HG03039 (cell line): ENCODE results near the gene UBE2F.
A peak's percentile ranks its signal among the peaks of the same experiment; 100 is the strongest.
"Not testable (repeated sequence)": the region's sequence is repeated elsewhere in the genome, so short reads cannot be mapped to it uniquely, and the experiment has no call there.

Source experiments
- ATAC-seq: cut with Tn5 transposase; IDR thresholded peaks from one replicate; pipeline ENCODE4 v1.9.1; 2021; ENCODE audit warnings: mild to moderate bottlenecking, moderate library complexity; ENCODE audit not compliant: unreplicated experiment

The UBE2F gene

GRCh38 chr2:237943395-237944094 lies 23.3 kb upstream of the UBE2F start:
- no peak for ATAC-seq

DNA sequence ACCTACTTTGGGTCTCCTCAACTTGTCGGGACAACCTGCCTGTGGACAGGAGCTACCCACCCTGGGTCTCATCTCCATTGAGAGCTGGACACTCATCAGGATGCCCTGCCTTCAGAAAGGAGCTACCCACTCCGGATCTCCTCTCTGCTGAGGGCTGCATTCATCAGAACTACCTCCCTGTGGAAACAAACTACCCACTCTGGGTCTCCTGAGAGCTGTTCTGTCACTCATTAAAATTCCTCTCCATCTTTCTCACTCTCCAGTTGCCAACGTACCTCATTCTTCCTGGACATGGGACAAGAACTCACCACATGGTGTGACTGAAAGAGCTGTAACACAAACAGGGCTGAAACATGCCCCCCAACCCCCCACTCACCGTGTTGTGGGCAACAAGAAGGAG lies 22.5 kb upstream of the UBE2F start:
- no peak for ATAC-seq

GRCh38 chr2:237946423-237946822 lies 20.4 kb upstream of the UBE2F start:
- ATAC-seq = no peak

DNA sequence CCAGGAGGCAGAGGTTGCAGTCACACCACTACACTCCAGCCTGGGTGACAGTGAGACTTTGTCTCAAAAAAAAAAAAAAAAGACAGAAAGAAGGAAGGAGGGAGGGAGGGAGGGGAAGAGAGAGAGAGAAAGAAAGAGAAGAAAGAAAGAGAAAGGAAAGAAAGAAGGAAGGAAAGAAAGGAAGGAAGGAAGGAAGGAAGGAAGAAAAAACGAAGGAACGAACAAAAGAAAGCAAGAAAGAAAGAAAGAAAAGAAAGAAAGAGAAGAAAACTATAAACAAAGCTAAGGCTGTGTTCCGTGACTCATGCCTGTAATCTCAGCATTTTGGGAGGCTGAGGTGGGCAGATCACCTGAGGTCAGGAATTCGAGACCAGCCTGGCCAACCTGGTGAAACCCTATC lies 15.5 kb upstream of the UBE2F start:
- ATAC-seq = not testable (repeated sequence)

GRCh38 chr2:237951878-237952277 lies 14.9 kb upstream of the UBE2F start:
- ATAC-seq = no peak

DNA sequence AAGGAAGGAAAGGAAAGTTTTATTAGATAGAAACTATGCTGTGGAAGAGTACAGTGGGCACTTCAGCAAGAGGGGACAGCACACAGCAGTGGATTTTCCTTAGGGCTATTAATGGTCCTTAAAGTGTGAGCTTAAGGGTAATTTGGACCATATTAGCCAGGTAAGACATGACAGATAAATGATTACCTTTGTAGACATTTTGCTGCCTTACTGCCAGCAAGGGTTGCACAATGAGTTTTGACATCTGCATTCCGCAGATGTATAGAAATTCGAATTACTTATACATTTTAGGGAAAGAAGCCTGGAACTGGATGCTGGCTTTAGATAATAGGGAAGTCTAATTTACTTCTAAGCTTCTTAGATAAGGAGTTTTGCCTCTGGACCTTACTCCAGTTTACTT lies 14.0 kb upstream of the UBE2F start:
- no peak for ATAC-seq

DNA sequence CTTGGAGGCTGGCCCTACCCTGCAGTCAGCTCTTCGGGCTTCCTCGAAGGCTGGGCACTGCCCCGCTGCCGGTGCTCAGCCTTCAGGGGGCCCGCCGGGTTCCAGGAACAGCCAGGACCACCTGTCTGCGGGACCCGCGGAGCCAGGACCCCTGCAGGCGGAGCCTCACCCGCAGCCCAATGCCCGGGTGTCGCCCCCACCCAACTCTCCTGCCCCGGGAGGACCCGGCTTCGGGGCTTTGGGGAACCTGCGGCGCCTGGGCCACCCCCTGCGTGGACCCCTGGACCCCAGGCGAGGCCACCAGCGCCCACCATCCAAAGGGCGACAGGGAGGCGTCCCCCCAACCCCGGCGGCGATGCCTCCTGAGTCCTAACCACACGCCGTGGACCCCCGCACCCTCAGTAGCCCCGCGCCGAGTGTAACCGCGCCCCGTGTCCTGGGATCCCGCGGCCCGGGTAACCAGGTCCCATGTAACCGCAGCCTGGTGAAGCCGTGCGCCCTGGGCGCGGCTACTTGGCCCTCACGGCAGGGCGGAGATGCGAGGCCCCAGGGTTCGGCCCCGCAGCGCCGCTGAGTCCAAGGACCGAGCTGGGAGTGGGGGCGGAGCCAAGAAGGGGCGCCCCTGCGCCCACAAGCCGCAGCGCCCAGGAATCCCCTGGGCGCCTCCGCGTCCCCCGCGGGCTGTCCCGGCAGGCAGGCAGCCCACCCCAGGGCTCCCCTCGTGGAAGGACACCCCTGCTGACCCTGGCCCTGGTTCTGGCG lies 11.0 kb upstream of the UBE2F start:
- no peak for ATAC-seq

GRCh38 chr2:237956402-237956736 lies 10.4 kb upstream of the UBE2F start:
- ATAC-seq = no peak

GRCh38 chr2:237961637-237962036 lies 5.2 kb upstream of the UBE2F start:
- ATAC-seq = no peak

DNA sequence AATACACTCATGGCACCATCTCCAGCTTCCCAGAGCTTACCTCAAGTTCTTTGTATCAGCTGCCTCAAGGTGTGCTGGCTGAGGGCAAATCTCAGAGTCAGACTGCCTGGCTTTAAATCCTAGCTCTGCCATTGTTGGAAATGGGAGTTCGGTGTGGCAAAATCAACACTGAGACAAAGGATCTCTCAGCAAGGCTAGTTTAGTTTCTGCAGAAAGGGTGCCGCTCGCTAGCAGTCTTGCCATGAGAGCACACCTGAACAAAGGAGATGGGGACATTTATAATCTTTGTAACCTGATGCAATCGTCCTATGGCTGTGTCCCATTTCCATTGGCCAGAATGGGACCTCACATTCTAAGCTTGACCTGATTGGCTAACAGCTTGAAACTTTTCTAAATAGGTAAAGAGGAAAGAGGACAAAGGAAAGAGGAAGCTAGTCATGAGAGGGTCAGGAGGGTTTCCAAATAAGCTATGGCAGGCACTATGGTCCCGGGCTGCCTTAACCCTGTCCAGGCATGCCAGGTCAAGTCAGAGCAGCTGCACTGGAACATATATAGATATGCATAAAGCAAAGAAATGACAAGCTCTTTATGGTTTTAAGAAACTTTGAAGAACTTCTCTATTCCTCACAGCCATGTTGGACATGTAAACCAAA lies 4.3 kb upstream of the UBE2F start:
- no peak for ATAC-seq

DNA sequence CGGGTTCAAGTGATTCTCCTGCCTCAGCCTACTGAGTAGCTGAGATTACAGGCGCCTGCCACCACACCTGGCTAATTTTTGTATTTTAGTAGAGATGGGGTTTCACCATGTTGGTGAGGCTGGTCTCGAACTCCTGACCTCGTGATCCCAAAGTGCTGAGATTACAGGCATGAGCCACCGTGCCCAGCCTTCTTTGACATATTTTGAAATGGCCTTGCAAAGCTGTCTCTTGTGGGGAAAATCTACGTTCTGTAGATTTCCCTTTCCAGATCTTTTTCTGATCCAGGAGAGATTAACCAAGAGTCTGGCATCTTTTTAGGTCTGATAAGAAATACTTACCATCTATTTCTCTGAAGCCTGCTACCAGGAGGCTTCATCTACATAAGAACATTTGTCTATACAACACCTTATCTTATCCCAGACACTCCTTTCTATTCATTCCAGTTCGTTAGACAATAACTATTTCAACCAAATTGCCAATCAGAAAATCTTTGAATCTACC lies 3.3 kb upstream of the UBE2F start:
- not testable (repeated sequence) for ATAC-seq

DNA sequence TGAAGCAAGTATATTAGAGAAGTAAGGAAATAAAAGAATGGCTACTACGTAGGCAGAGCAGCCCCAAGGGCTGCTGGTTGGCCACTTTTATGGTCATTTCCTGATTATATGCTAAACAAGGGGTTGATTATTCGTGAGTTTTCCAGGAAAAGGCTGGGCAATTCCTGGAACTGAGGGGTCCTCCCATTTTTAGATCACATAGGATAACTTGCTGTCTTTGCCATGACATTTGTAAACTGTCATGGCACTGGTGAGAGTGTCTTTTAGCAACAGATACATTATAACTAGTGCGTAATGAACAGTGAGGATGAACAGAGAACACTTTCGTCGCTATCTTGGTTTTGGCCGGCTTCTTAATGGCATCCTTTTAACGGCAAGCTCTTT lies 2.6 kb upstream of the UBE2F start:
- ATAC-seq = no peak

GRCh38 chr2:237964578-237965404 lies 2.0 kb upstream of the UBE2F start:
- ATAC-seq = no peak

- not testable (repeated sequence) for ATAC-seq
Observed at GRCh38 chr2:237965844-237966243, 970 bp upstream of the UBE2F start.

DNA sequence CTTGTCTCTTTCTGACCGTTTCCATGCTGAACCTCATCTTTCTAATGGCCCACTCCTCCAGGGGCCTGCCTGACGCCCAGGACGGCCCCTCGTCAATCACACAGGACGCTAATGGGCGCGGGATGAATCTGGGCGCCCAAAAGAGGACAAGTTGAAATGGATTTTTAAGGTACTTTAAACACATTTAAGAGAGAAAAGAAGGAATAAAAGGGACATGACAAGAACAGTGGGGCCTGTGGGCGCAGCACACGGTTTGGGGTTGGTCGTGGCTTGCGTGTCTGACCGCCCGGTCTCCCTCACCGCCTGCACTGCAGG lies 607 bp upstream of the UBE2F start:
- peak; percentile 15 for ATAC-seq

GRCh38 chr2:237967463-237967951 lies 693 bp downstream of the UBE2F start:
- no peak for ATAC-seq

GRCh38 chr2:237968048-237968862 lies 1.4 kb downstream of the UBE2F start:
- ATAC-seq = peak; percentile 34

GRCh38 chr2:237971661-237972060 lies 4.8 kb downstream of the UBE2F start:
- no peak for ATAC-seq

GRCh38 chr2:237972211-237972610 lies 5.4 kb downstream of the UBE2F start:
- ATAC-seq = no peak

DNA sequence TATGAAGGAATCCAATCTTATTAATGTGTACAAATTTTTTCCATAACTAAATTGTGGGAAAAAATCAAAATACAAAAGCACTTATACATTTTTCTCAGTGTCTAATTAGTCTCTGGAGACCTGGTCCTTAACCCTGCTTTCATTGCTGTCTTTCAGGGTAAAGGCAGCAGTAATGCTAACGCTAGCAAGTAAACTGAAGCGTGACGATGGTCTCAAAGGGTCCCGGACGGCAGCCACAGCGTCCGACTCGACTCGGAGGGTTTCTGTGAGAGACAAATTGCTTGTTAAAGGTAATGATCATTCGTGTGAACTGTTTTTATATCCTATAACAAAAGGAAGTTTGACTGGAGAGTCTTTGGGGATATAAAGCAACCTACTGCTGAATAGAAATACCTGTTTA lies 6.1 kb downstream of the UBE2F start:
- ATAC-seq = no peak
